ENCODE data around the gene LMBR1. TPM values are rescaled to one million over a fixed set of nuclear protein-coding genes. Genes with fewer than 3 reads are reported as not detected.

The LMBR1 gene
- total and polyA plus RNA-seq, 2 experiments from 2014 or later = 37.2 to 53.1 TPM

GRCh38 chr7:156753630-156754029 is 139.4 kb downstream of the LMBR1 start:
- H3K9me2 ChIP-seq (replicated peaks; ENCODE audit: insufficient read depth) = no peaks in the 10 kb centered on the region
- H3K4me3 ChIP-seq = no peak overlapping the region
- no peaks in the 10 kb centered on the region for H4K20me1 ChIP-seq (ENCODE audit: insufficient read depth, poor library complexity, severe bottlenecking)
- no peaks in the 10 kb centered on the region for H3K36me3 ChIP-seq (replicated peaks; ENCODE audit: insufficient read depth, low read depth)
- H3K27ac ChIP-seq = no peak overlapping the region
- H3K27me3 ChIP-seq = no peaks in the 10 kb centered on the region
- no peaks in the 10 kb centered on the region for H3K79me2 ChIP-seq
- no peak overlapping the region for H3K4me2 ChIP-seq
- TF ChIP-seq EZH2phosphoT487 (IDR thresholded peaks at IDR 0.05; ENCODE audit: low read depth, severe bottlenecking, unreplicated experiment) (no peak), EZH2 (IDR thresholded peaks at IDR 0.05; ENCODE audit: borderline replicate concordance) (no peak), CTCF (IDR thresholded peaks at IDR 0.05; ENCODE audit: poor library complexity) (no peak)
- peaks cover 16% of the 10 kb centered on the region for H3K4me1 ChIP-seq (ENCODE audit: insufficient read depth)
- H3K9me3 ChIP-seq (ENCODE audit: low read depth) = no peaks in the 10 kb centered on the region
- H2AFZ ChIP-seq = no peak overlapping the region
- no peak for DNase-seq (ENCODE audit: low spot score)
- WGBS (ENCODE audit: low lambda C conversion rate, missing lambda C conversion rate) = 87% methylated on average over 7 of the region's 7 CpGs

DNA sequence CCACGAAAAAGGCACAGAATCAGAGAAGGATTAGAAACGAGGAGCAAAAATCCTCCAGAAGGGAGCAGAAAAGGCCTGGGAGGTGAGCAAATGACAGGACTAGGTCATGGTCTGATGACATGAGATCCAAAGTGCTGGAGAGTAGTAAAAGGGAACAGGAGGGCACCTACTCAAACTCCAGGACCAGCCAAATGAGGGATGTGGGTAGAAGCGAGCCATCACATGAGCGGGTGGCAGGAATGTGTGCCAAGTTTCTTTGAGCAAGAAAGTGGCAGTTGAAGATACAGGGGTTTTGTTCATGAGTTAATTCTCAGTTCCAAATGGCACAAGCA is 139.8 kb downstream of the LMBR1 start:
- H3K36me3 ChIP-seq (replicated peaks; ENCODE audit: insufficient read depth, low read depth) = no peaks in the 10 kb centered on the region
- H3K27ac ChIP-seq = no peak overlapping the region
- peaks cover 16% of the 10 kb centered on the region for H3K4me1 ChIP-seq (ENCODE audit: insufficient read depth)
- no peak overlapping the region for H3K4me2 ChIP-seq
- H3K9me3 ChIP-seq (ENCODE audit: low read depth) = no peaks in the 10 kb centered on the region
- no peak for TF ChIP-seq CTCF (IDR thresholded peaks at IDR 0.05; ENCODE audit: poor library complexity)
- H3K79me2 ChIP-seq = no peaks in the 10 kb centered on the region
- no peak overlapping the region for H2AFZ ChIP-seq
- WGBS (ENCODE audit: low lambda C conversion rate, missing lambda C conversion rate) = 87% methylated on average over 4 of the region's 4 CpGs
- no peaks in the 10 kb centered on the region for H3K9me2 ChIP-seq (replicated peaks; ENCODE audit: insufficient read depth)
- no peak overlapping the region for H3K4me3 ChIP-seq
- H4K20me1 ChIP-seq (ENCODE audit: insufficient read depth, poor library complexity, severe bottlenecking) = no peaks in the 10 kb centered on the region
- DNase-seq (ENCODE audit: low spot score) = no peak
- no peaks in the 10 kb centered on the region for H3K27me3 ChIP-seq

GRCh38 chr7:156752367-156753228 is 140.4 kb downstream of the LMBR1 start:
- H3K4me3 ChIP-seq = no peak overlapping the region
- H3K79me2 ChIP-seq = no peaks in the 10 kb centered on the region
- WGBS (ENCODE audit: low lambda C conversion rate, missing lambda C conversion rate) = 61% methylated on average over 7 of the region's 7 CpGs
- H3K27me3 ChIP-seq = no peaks in the 10 kb centered on the region
- no peak overlapping the region for H2AFZ ChIP-seq
- no peak for DNase-seq (ENCODE audit: low spot score)
- no peaks in the 10 kb centered on the region for H4K20me1 ChIP-seq (ENCODE audit: insufficient read depth, poor library complexity, severe bottlenecking)
- no peaks in the 10 kb centered on the region for H3K36me3 ChIP-seq (replicated peaks; ENCODE audit: insufficient read depth, low read depth)
- no peaks in the 10 kb centered on the region for H3K9me2 ChIP-seq (replicated peaks; ENCODE audit: insufficient read depth)
- H3K9me3 ChIP-seq (ENCODE audit: low read depth) = no peaks in the 10 kb centered on the region
- H3K4me1 ChIP-seq (ENCODE audit: insufficient read depth) = peaks cover 16% of the 10 kb centered on the region
- no peak for TF ChIP-seq CTCF (IDR thresholded peaks at IDR 0.05; ENCODE audit: poor library complexity)
- peak overlapping the region; percentile 43 for H3K27ac ChIP-seq
- H3K4me2 ChIP-seq = peak overlapping the region; percentile 23
